GM23338 (cell line): ENCODE data around the gene HOXB4. TPM values are rescaled to one million over a fixed set of nuclear protein-coding genes. Genes with fewer than 3 reads are reported as not detected.

Experiments used
- ATAC-seq: fragments of 200-7000 bp; cut with Tn5 transposase; 3 replicates; pipeline ENCODE4 v1.9.1; 2020
- DNase-seq: peaks from one replicate; pipeline ENCODE4 v3.0.0-alpha.2; 2015; ENCODE audit warnings: low spot score
- H2AFZ ChIP-seq: fragments of 200-600 bp; sonication (generic); 2 replicates; pipeline ENCODE4 v1.8.0; 2016; ENCODE audit warnings: antibody characterized with exemption, mild to moderate bottlenecking, moderate library complexity
- H3F3A ChIP-seq: fragments of 200-600 bp; sonication (generic); replicated peaks from 2 replicates; pipeline ENCODE4 v1.8.0; 2017; ENCODE audit warnings: antibody characterized with exemption, mixed run types, low read depth
- H3K27ac ChIP-seq: fragments of 200-600 bp; sonication (generic); 2 replicates; pipeline ENCODE4 v1.6.1; 2016; ENCODE audit warnings: low read depth
- H3K27me3 ChIP-seq: fragments of 200-600 bp; sonication (generic); 2 replicates; pipeline ENCODE4 v1.8.0; 2016; ENCODE audit warnings: mild to moderate bottlenecking, mixed run types, moderate library complexity; ENCODE audit not compliant: insufficient read depth
- H3K36me3 ChIP-seq: fragments of 200-600 bp; sonication (generic); 2 replicates; pipeline ENCODE4 v1.8.0; 2016; ENCODE audit warnings: mild to moderate bottlenecking; ENCODE audit not compliant: insufficient read depth
- H3K4me1 ChIP-seq: fragments of 200-600 bp; sonication (generic); 2 replicates; pipeline ENCODE4 v1.8.0; 2016; ENCODE audit warnings: mild to moderate bottlenecking, moderate library complexity; ENCODE audit not compliant: insufficient read depth
- H3K4me2 ChIP-seq: fragments of 200-600 bp; sonication (generic); 2 replicates; pipeline ENCODE4 v1.7.1; 2017; ENCODE audit warnings: mixed run types
- H3K4me3 ChIP-seq: fragments of 200-600 bp; sonication (generic); 2 replicates; pipeline ENCODE4 v1.6.1; 2016; ENCODE audit warnings: mixed run types
- H3K79me2 ChIP-seq: fragments of 200-600 bp; sonication (generic); replicated peaks from 2 replicates; pipeline ENCODE4 v1.8.0; 2017; ENCODE audit warnings: mild to moderate bottlenecking; ENCODE audit not compliant: insufficient read depth
- H3K9me2 ChIP-seq: fragments of 200-600 bp; sonication (generic); 2 replicates; pipeline ENCODE4 v1.8.0; 2017; ENCODE audit not compliant: insufficient read depth
- H4K20me1 ChIP-seq: fragments of 200-600 bp; sonication (generic); replicated peaks from 2 replicates; pipeline ENCODE4 v1.8.0; 2017; ENCODE audit warnings: mild to moderate bottlenecking; ENCODE audit not compliant: insufficient read depth
- H3K27ac Mint-ChIP-seq: 2 replicates; pipeline ENCODE4 v1.8.0; 2020; ENCODE audit warnings: inconsistent platforms, mild to moderate bottlenecking, moderate library complexity, mixed read lengths
- H3K27me3 Mint-ChIP-seq: 3 replicates; pipeline ENCODE4 v1.8.0; 2022; ENCODE audit warnings: low read depth, mild to moderate bottlenecking, moderate library complexity, mixed read lengths, inconsistent platforms; ENCODE audit not compliant: insufficient read depth, poor library complexity
- H3K36me3 Mint-ChIP-seq: 3 replicates; pipeline ENCODE4 v1.8.0; 2021; ENCODE audit warnings: low read depth, mild to moderate bottlenecking, inconsistent platforms, moderate library complexity, mixed read lengths
- H3K4me1 Mint-ChIP-seq: 3 replicates; pipeline ENCODE4 v1.8.0; 2020; ENCODE audit warnings: mild to moderate bottlenecking, inconsistent platforms, mixed read lengths
- H3K4me3 Mint-ChIP-seq: 3 replicates; pipeline ENCODE4 v1.8.0; 2021; ENCODE audit warnings: moderate library complexity, mild to moderate bottlenecking, inconsistent platforms, mixed read lengths
- H3K9me3 Mint-ChIP-seq: 3 replicates; pipeline ENCODE4 v1.8.0; 2020; ENCODE audit warnings: moderate library complexity, mild to moderate bottlenecking, inconsistent platforms, mixed read lengths
- EZH2 ChIP-seq: fragments of 200-600 bp; sonication (generic); IDR thresholded peaks from one replicate; pipeline ENCODE4 v1.8.0; 2017; ENCODE audit warnings: antibody characterized with exemption, mild to moderate bottlenecking, low read depth; ENCODE audit not compliant: unreplicated experiment
- EZH2phosphoT487 ChIP-seq: fragments of 200-600 bp; sonication (generic); IDR thresholded peaks from one replicate; pipeline ENCODE4 v1.8.1; 2018; ENCODE audit warnings: antibody characterized with exemption; ENCODE audit not compliant: unreplicated experiment
- JUNB ChIP-seq: IDR thresholded peaks from one replicate; pipeline ENCODE4 v1.6.1; 2016; ENCODE audit warnings: antibody characterized with exemption; ENCODE audit not compliant: unreplicated experiment
- NANOG ChIP-seq: IDR thresholded peaks from 2 replicates; pipeline ENCODE4 v1.6.1; 2016; ENCODE audit warnings: antibody characterized with exemption, borderline replicate concordance
- POLR2AphosphoS5 ChIP-seq: IDR thresholded peaks from 2 replicates; pipeline ENCODE4 v1.6.1; 2016; ENCODE audit warnings: antibody characterized with exemption, low read depth
- ZNF331 ChIP-seq: fragments of 250-450 bp; sonication (Bioruptor Pico); IDR thresholded peaks from 2 replicates; pipeline ENCODE4 v1.5.0; 2020; ENCODE audit warnings: low read depth, mild to moderate bottlenecking, moderate library complexity
- polyA plus RNA-seq: library from polyadenylated mRNA; unstranded; fragments of >200 nt; fragmentation: Nextera tagmentation; extraction: Ambion mirVana; gene quantifications from 2 replicates; pipeline ENCODE4 v1.2.1, GENCODE V29; 2016
- total RNA-seq: library from RNA; depleted of rRNA; stranded (reverse); fragments of >200 nt; shearing (Covaris generic); gene quantifications from 2 replicates; pipeline ENCODE4 v1.2.3, GENCODE V29; 2014

The HOXB4 gene
- total and polyA plus RNA-seq, 2 experiments from 2014 or later = not detected

DNA sequence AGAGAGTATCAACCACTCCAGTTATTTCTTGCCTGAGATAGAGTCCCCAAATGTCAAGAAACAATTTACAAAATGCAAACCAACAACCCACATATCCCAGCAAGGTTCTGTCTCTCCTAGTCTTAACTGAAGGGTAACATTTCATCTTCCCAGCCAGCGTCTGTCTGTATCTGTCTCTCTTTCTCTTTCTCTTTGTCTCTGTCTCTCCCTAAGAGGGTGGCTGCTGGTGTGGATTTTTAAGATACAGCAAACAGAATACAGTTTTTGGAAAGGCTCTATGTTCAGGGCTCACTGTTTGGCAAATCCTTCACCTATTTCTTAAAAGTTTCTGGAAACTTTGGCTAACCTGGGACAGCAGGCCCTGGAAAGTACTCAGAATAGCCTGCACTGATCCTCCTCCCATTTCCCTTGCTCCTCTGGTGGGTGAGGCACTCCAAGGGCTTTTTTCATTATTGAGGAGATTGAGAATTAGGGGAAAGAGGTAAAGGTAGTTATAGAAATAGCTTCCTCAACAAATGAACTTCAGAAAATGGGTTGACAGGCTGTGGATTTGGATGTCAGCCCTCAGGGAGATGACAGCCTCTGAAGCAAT lies 6.2 kb downstream of the HOXB4 start:
- H3K79me2 ChIP-seq = no peaks in the 10 kb centered on the region
- H3K4me1 ChIP-seq = peaks cover 76% of the 10 kb centered on the region
- no peaks in the 10 kb centered on the region for H3K9me2 ChIP-seq
- H3K36me3 Mint-ChIP-seq = no peaks in the 10 kb centered on the region
- H3K36me3 ChIP-seq = no peaks in the 10 kb centered on the region
- no peak for ATAC-seq
- H3K27ac ChIP-seq = no peak overlapping the region
- peaks cover 28% of the 10 kb centered on the region for H3K4me1 Mint-ChIP-seq
- no peak for DNase-seq
- TF ChIP-seq EZH2 (peak; percentile 61), EZH2phosphoT487 (no peak), ZNF331 (CRISPR knock-in tag) (no peak), NANOG (no peak)
- H3K4me2 ChIP-seq = no peak overlapping the region
- H3K27ac Mint-ChIP-seq = no peak overlapping the region
- H3K9me3 Mint-ChIP-seq = no peaks in the 10 kb centered on the region; the same call in 2 of the 3 replicates
- peaks cover 73% of the 10 kb centered on the region for H3F3A ChIP-seq
- H3K4me3 Mint-ChIP-seq = no peak overlapping the region
- H2AFZ ChIP-seq = no peak overlapping the region
- H3K27me3 ChIP-seq = peaks cover 100% of the 10 kb centered on the region
- no peaks in the 10 kb centered on the region for H3K27me3 Mint-ChIP-seq
- H4K20me1 ChIP-seq = peaks cover 70% of the 10 kb centered on the region
- H3K4me3 ChIP-seq = no peak overlapping the region

DNA sequence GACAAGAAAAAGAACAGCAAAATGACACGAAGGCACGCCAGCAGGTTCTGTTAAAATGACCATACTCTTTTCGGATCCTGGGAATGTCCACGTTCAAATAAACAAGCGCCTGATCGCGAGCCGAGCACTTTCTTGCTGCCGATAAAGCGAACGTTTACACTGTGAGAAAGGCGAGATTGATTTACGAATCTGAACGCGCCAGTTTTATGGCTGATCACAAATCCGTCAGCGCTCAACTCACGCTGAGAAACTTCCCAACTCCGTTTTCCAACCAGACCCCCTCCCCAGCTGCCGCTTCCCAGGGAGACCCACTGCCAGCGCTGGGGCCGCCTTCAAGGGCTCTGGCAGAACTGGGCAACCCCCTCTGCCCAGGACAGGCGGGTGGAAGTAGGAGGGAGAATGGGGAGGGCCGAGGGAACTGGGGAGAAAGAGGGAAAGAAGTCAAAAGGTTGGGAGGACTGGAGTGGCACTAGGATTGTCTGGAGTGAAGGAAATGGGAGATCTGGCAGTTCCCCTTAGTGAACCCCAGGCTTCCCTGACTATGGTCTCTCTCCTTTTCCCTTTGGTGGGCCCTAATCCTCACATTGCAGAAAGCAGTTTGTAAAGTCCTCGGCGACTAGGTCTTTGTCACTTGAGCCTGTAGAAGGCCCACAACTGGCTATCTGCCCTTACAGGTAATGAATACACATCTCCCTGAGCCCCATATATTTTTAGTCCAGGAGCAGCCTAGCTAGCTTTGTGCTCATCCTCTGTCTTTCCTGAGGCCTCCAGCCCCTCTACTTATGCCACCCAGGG lies 6.9 kb downstream of the HOXB4 start:
- H3K27me3 Mint-ChIP-seq = no peaks in the 10 kb centered on the region
- H3K9me3 Mint-ChIP-seq = no peaks in the 10 kb centered on the region; the same call in 2 of the 3 replicates
- TF ChIP-seq EZH2 (peak; percentile 90), JUNB (no peak)
- peaks cover 74% of the 10 kb centered on the region for H4K20me1 ChIP-seq
- no peak overlapping the region for H2AFZ ChIP-seq
- H3K36me3 ChIP-seq = no peaks in the 10 kb centered on the region
- no peaks in the 10 kb centered on the region for H3K79me2 ChIP-seq
- ATAC-seq = peak; percentile 19
- peaks cover 26% of the 10 kb centered on the region for H3K4me1 Mint-ChIP-seq
- H3K27ac ChIP-seq = no peak overlapping the region
- no peak overlapping the region for H3K4me3 ChIP-seq
- H3K27me3 ChIP-seq = peaks cover 100% of the 10 kb centered on the region
- no peak overlapping the region for H3K27ac Mint-ChIP-seq
- H3K4me1 ChIP-seq = peaks cover 78% of the 10 kb centered on the region
- DNase-seq = no peak
- no peaks in the 10 kb centered on the region for H3K9me2 ChIP-seq
- peaks cover 74% of the 10 kb centered on the region for H3F3A ChIP-seq
- no peak overlapping the region; the same call in 2 of the 3 replicates for H3K4me3 Mint-ChIP-seq
- peak overlapping the region; percentile 33; the same call in 1 of the 2 replicates for H3K4me2 ChIP-seq
- no peaks in the 10 kb centered on the region for H3K36me3 Mint-ChIP-seq

DNA sequence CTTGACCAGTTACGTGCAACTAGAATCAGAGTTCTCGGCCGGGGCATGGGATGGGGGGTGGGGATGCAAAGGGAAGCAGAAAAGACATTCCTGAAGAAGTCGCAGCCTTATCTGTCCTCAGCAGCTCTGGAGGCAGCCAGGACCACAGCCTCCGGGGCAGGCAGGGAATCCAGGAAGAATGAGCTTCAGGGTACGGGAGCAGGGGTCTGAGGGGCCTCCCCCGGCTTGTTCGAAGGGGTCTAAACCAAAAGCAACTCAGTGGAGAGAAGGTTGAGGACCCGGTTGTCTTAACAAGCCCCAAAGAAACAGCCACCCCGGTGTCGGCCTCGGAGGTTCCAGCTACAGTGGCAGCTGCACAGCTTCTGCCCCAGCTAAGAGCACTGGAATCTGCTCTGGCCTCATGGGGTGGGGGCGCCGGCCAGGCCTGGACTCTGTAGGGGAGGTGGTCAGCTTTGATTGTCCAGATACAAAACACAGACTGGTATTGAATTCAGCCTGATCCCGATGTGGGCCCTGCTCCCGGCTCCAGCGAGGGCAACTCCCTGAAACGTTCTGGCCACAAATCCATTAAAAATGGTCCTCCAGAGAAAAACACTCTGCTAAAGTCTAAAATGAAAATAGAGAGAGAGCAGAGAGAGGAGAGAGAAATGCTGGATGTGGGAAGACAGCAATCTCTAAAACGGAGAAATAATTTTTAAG lies 7.7 kb downstream of the HOXB4 start:
- no peak overlapping the region for H2AFZ ChIP-seq
- no peaks in the 10 kb centered on the region for H3K79me2 ChIP-seq
- H3K4me3 ChIP-seq = no peak overlapping the region
- DNase-seq = no peak
- Mint-ChIP-seq H3K36me3 (no peaks in the 10 kb centered on the region), H3K4me3 (no peak overlapping the region; the same call in 2 of the 3 replicates), H3K9me3 (no peaks in the 10 kb centered on the region; the same call in 2 of the 3 replicates), H3K27ac (no peak overlapping the region), H3K27me3 (no peaks in the 10 kb centered on the region), H3K4me1 (peaks cover 23% of the 10 kb centered on the region)
- no peaks in the 10 kb centered on the region for H3K36me3 ChIP-seq
- no peak overlapping the region for H3K27ac ChIP-seq
- TF ChIP-seq EZH2 = peak; percentile 60
- TF ChIP-seq POLR2AphosphoS5 = no peak
- H4K20me1 ChIP-seq = peaks cover 79% of the 10 kb centered on the region
- ATAC-seq = peak; percentile 32
- peak overlapping the region; percentile 33 for H3K4me2 ChIP-seq
- peaks cover 100% of the 10 kb centered on the region for H3K27me3 ChIP-seq
- no peaks in the 10 kb centered on the region for H3K9me2 ChIP-seq
- peaks cover 76% of the 10 kb centered on the region for H3F3A ChIP-seq
- peaks cover 78% of the 10 kb centered on the region for H3K4me1 ChIP-seq
